ENCODE results near the gene ZDHHC22. TPM values are rescaled to one million over a fixed set of nuclear protein-coding genes. Genes with fewer than 3 reads are reported as not detected.

Gene ZDHHC22
- total RNA-seq, 2 donors from 2014 or later: 0.38 to 1.7 TPM

DNA sequence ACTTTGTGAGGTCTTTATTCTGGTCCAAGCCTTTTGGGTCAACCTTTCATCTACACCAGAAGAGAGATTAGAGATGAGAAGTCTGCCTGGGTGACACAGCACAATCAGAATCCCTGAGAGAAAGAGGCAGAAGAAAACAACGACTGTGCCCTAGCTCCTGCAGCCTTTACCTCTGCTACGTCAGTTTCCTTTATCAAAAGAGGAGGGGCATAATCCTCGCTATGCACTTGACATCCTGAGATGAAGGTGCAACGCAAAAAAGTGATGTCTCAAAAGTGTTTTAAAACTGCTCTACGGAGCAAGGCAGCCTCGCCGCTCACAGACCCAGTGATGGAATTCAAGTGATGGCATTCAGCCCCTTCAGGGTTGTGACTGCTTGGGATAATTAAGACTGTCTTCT, 21.7 kb downstream of the ZDHHC22 start:
- Mint-ChIP-seq H3K4me3 (no peak overlapping the region), H3K9me3 (no peaks in the 10 kb centered on the region), H3K36me3 (ENCODE audit: low read depth) (peaks cover 19% of the 10 kb centered on the region), H3K27me3 (ENCODE audit: insufficient read depth) (peaks cover 11% of the 10 kb centered on the region), H3K4me1 (peaks cover 11% of the 10 kb centered on the region), H3K27ac (no peak overlapping the region)
- 96% methylated on average over 7 of the region's 7 CpGs for WGBS, 2 experiments (ENCODE audit: insufficient coverage in 1 of 2, insufficient read length in 1 of 2)
- H3K27me3 ChIP-seq (ENCODE audit: control insufficient read depth, insufficient read depth, low read length, poor library complexity, severe bottlenecking): no peaks in the 10 kb centered on the region
- H3K9ac ChIP-seq (ENCODE audit: extremely low read depth, low read length, poor library complexity, severe bottlenecking): no peak overlapping the region
- no peak overlapping the region for H3K4me3 ChIP-seq (ENCODE audit: low read length)
- TF ChIP-seq, protein P1, sequence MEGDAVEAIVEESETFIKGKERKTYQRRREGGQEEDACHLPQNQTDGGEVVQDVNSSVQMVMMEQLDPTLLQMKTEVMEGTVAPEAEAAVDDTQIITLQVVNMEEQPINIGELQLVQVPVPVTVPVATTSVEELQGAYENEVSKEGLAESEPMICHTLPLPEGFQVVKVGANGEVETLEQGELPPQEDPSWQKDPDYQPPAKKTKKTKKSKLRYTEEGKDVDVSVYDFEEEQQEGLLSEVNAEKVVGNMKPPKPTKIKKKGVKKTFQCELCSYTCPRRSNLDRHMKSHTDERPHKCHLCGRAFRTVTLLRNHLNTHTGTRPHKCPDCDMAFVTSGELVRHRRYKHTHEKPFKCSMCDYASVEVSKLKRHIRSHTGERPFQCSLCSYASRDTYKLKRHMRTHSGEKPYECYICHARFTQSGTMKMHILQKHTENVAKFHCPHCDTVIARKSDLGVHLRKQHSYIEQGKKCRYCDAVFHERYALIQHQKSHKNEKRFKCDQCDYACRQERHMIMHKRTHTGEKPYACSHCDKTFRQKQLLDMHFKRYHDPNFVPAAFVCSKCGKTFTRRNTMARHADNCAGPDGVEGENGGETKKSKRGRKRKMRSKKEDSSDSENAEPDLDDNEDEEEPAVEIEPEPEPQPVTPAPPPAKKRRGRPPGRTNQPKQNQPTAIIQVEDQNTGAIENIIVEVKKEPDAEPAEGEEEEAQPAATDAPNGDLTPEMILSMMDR (conservative IDR thresholded peaks at IDR 0.05): no peak
- H3K9me3 ChIP-seq (ENCODE audit: control insufficient read depth, low read length): no peaks in the 10 kb centered on the region
- DNase-seq: peak; percentile 23
- H3K27ac ChIP-seq (ENCODE audit: low read depth, low read length): no peak overlapping the region
- H3K4me1 ChIP-seq (ENCODE audit: control insufficient read depth, insufficient read depth, low read length): peaks cover 8% of the 10 kb centered on the region
- H3K36me3 ChIP-seq (ENCODE audit: control insufficient read depth, insufficient read depth, low read length): peaks cover 14% of the 10 kb centered on the region

DNA sequence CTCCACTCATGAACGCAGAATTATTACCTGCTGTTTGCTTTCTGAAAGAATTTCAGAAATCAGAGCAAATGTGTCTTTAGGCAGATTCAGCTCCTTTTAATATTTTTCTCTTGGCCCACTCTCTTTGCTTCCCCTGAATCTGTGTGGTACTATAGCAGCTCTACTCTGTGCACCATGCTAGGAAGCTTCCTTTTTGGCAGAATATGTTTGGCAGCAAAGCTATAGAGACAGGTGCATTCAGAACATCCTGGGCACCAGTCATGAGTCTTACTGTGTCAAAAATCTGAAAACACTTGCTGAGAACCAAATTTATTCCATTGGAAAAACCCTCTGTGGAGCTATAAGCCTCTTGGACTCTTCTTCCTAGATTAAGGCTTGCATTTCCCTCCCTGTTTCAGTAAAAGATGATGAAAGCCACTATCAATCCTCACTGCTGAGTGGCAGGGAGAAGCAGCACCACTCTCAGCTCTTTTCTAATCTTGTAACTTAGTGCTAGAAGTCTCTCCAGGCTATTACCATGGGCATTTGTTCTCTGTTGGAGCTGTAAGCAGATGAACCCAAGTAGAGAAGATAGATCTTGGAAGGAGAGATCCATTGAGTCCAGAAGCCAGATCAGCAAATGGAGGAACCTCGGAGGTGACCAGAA, 25.3 kb downstream of the ZDHHC22 start:
- H3K27me3 Mint-ChIP-seq (ENCODE audit: insufficient read depth): no peaks in the 10 kb centered on the region
- peaks cover 43% of the 10 kb centered on the region for H3K36me3 Mint-ChIP-seq (ENCODE audit: low read depth)
- peaks cover 48% of the 10 kb centered on the region for H3K36me3 ChIP-seq (ENCODE audit: control insufficient read depth, insufficient read depth, low read length)
- H3K27me3 ChIP-seq (ENCODE audit: control insufficient read depth, insufficient read depth, low read length, poor library complexity, severe bottlenecking): no peaks in the 10 kb centered on the region
- no peak overlapping the region for H3K27ac ChIP-seq (ENCODE audit: low read depth, low read length)
- H3K27ac Mint-ChIP-seq: no peak overlapping the region
- 82 to 97% methylated on average over 2 of the region's 2 CpGs for WGBS, 2 experiments (ENCODE audit: insufficient coverage in 1 of 2, insufficient read length in 1 of 2)
- H3K4me1 Mint-ChIP-seq: peaks cover 3% of the 10 kb centered on the region
- no peaks in the 10 kb centered on the region for H3K9me3 ChIP-seq (ENCODE audit: control insufficient read depth, low read length)
- H3K4me3 Mint-ChIP-seq: no peak overlapping the region
- TF ChIP-seq, protein P1 (conservative IDR thresholded peaks at IDR 0.05): no peak
- no peak overlapping the region for H3K9ac ChIP-seq (ENCODE audit: extremely low read depth, low read length, poor library complexity, severe bottlenecking)
- no peak overlapping the region for H3K4me3 ChIP-seq (ENCODE audit: low read length)
- no peaks in the 10 kb centered on the region for H3K9me3 Mint-ChIP-seq
- no peak for DNase-seq
- peaks cover 3% of the 10 kb centered on the region for H3K4me1 ChIP-seq (ENCODE audit: control insufficient read depth, insufficient read depth, low read length)

DNA sequence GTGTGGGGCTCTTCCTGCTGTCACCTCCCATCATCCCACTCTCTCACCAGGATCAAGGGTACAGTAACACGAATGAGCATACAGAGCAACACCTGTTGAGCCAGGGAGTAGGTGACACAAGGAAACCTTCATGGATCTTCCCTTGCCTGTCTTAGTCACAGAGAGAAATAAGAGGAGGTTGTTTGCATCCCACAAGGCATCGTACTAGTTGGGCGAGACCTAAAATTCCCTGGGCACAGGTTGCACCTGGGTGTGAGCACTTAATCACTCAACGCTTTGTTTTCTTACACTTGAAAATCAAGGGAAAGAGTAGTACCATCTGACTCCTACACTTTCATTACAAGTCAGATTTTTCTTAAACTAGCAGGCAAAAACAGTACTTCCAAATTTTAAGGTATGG, 27.0 kb downstream of the ZDHHC22 start:
- DNase-seq: no peak
- no peak overlapping the region for H3K27ac ChIP-seq (ENCODE audit: low read depth, low read length)
- no peak overlapping the region for H3K9ac ChIP-seq (ENCODE audit: extremely low read depth, low read length, poor library complexity, severe bottlenecking)
- H3K9me3 ChIP-seq (ENCODE audit: control insufficient read depth, low read length): no peaks in the 10 kb centered on the region
- H3K27ac Mint-ChIP-seq: no peak overlapping the region
- no peaks in the 10 kb centered on the region for H3K9me3 Mint-ChIP-seq
- peaks cover 17% of the 10 kb centered on the region for H3K4me1 Mint-ChIP-seq
- no peak overlapping the region for H3K4me3 Mint-ChIP-seq
- WGBS, 2 experiments (ENCODE audit: insufficient coverage in 1 of 2, insufficient read length in 1 of 2): 85 to 95% methylated on average over 4 of the region's 4 CpGs
- H3K36me3 Mint-ChIP-seq (ENCODE audit: low read depth): peaks cover 40% of the 10 kb centered on the region
- H3K27me3 ChIP-seq (ENCODE audit: control insufficient read depth, insufficient read depth, low read length, poor library complexity, severe bottlenecking): no peaks in the 10 kb centered on the region
- TF ChIP-seq, protein P1 (conservative IDR thresholded peaks at IDR 0.05): no peak
- peaks cover 11% of the 10 kb centered on the region for H3K4me1 ChIP-seq (ENCODE audit: control insufficient read depth, insufficient read depth, low read length)
- no peaks in the 10 kb centered on the region for H3K27me3 Mint-ChIP-seq (ENCODE audit: insufficient read depth)
- H3K36me3 ChIP-seq (ENCODE audit: control insufficient read depth, insufficient read depth, low read length): peaks cover 50% of the 10 kb centered on the region
- H3K4me3 ChIP-seq (ENCODE audit: low read length): no peak overlapping the region

All from endodermal cell (in vitro differentiated cells).